Uterus (tissue), 4 donors: ENCODE measurements around the gene KRTAP1-3. TPM values are rescaled to one million over a fixed set of nuclear protein-coding genes. Genes with fewer than 3 reads are reported as not detected.

Experiments used
- DNase-seq, 2 donors: peaks; one replicate each; pipeline ENCODE4 v3.0.0-alpha.2; 2019 to 2020
- H3K27ac ChIP-seq, 2 donors: fragments of 200-600 bp; sonication (generic); 1 replicate in 1 of 2; 2 replicates in 1 of 2; pipeline ENCODE4 v1.5.1; 2016 to 2018
- H3K27me3 ChIP-seq, 2 donors: fragments of 200-600 bp; sonication (generic); one replicate each; pipeline ENCODE4 v1.5.1; 2018 to 2019; ENCODE audit warnings: control low read depth in 1 of 2
- H3K36me3 ChIP-seq, 2 donors: fragments of 200-600 bp; sonication (generic); one replicate each; pipeline ENCODE4 v1.5.1; 2019; ENCODE audit warnings: control low read depth in 1 of 2
- H3K4me1 ChIP-seq, 2 donors: fragments of 200-600 bp; sonication (generic); one replicate each; pipeline ENCODE4 v1.5.1; 2018 to 2019; ENCODE audit warnings: control low read depth in 1 of 2
- H3K4me3 ChIP-seq, 2 donors: fragments of 200-600 bp; sonication (generic); 1 replicate in 1 of 2; 2 replicates in 1 of 2; pipeline ENCODE4 v1.5.1; 2018 to 2019; ENCODE audit warnings: mild to moderate bottlenecking in 1 of 2
- H3K9me3 ChIP-seq, 2 donors: fragments of 200-600 bp; sonication (generic); one replicate each; pipeline ENCODE4 v1.5.1; 2019; ENCODE audit warnings: control low read depth in 1 of 2
- CTCF ChIP-seq, 4 experiments: fragments of 200-600 bp in 2 of 4; fragments of 450-650 bp in 2 of 4; sonication (generic) in 2 of 4; IDR thresholded peaks; one replicate each; pipeline ENCODE4 v1.5.1; 2016 to 2019; ENCODE audit warnings: antibody characterized with exemption in 4 of 4, mild to moderate bottlenecking in 2 of 4, moderate library complexity in 1 of 4
- POLR2A ChIP-seq, 2 donors: fragments of 450-650 bp; IDR thresholded peaks; one replicate each; pipeline ENCODE4 v1.6.1; 2016; ENCODE audit warnings: antibody characterized with exemption in 2 of 2, mild to moderate bottlenecking in 1 of 2, moderate library complexity in 1 of 2
- intact Hi-C: fragments of 100-400 bp; cut with DNase I; formaldehyde crosslinking; loops from one replicate; pipeline ENCODE4 v1.15.1; 2023; ENCODE audit warnings: low total_unique reads
- total RNA-seq, 4 donors: library from RNA; depleted of rRNA in 3 of 4; stranded (reverse); fragments of >200 nt in 3 of 4; gene quantifications; one replicate each; pipeline versions ENCODE4 v1.1.0 to v1.2.4, GENCODE V29; 2014 to 2023
- donor health status: DM: yes; HTN: yes; CAD: no.

The KRTAP1-3 gene
- total RNA-seq, 4 donors from 2014 or later = not detected

GRCh38 chr17:40996829-40997228, 37.8 kb downstream of the KRTAP1-3 start:
- no peaks in the 10 kb centered on the region for H3K27me3 ChIP-seq
- DNase-seq = no peak

DNA sequence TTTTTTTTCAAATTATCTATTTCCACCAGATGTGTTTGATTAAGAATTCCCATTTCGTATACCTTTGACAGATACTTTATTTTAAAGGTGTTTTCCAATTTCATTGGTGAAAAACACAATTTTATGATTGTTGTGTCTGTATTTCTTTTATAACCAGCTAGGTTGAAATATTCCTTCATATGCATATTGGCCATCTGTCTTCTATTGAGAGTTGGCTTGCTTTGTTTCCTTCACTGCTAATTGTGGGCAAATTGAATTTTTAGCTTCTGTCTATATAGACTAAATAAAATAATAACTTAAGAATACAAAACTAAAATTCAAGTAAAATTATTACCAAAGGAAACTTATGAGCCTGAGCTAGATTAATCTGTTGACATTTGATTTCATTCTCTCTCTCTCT, 39.6 kb downstream of the KRTAP1-3 start:
- H3K27me3 ChIP-seq = no peaks in the 10 kb centered on the region
- H3K4me1 ChIP-seq = no peaks in the 10 kb centered on the region
- no peak for DNase-seq
- TF ChIP-seq POLR2A (IDR thresholded peaks at IDR 0.05) (no peak), CTCF (IDR thresholded peaks at IDR 0.05) (no peak)
- no peaks in the 10 kb centered on the region for H3K36me3 ChIP-seq
- H3K9me3 ChIP-seq = no peaks in the 10 kb centered on the region
- intact Hi-C loops = no loop called here
- no peak overlapping the region for H3K27ac ChIP-seq
- no peak overlapping the region for H3K4me3 ChIP-seq

More at GRCh38 chr17:40996829-40997228, 37.8 kb downstream of the KRTAP1-3 start:
- no peaks in the 10 kb centered on the region for H3K36me3 ChIP-seq
- H3K4me3 ChIP-seq = no peak overlapping the region
- no peaks in the 10 kb centered on the region for H3K9me3 ChIP-seq
- no peak for TF ChIP-seq POLR2A (IDR thresholded peaks at IDR 0.05)
- no peak for TF ChIP-seq CTCF (IDR thresholded peaks at IDR 0.05)
- intact Hi-C loops = no loop called here
- no peak overlapping the region for H3K27ac ChIP-seq
- H3K4me1 ChIP-seq = no peaks in the 10 kb centered on the region

GRCh38 chr17:40993839-40994238, 40.8 kb downstream of the KRTAP1-3 start, which contains the start of gene KRTAP3-3:
TSS of gene KRTAP3-3 (minus strand) at chr17:40994164. CDS start at chr17:40994097, 67 bp downstream.
- Histone ChIP-seq H3K27ac (no peak within 1 kb of the TSS), H3K4me3 (no peak within 1 kb of the TSS), H3K9me3 (no peaks in the 10 kb centered on the region), H3K36me3 (no peaks in the 10 kb centered on the region), H3K27me3 (no peaks in the 10 kb centered on the region), H3K4me1 (no peaks in the 10 kb centered on the region)
- no peak for DNase-seq
- intact Hi-C loops = no loop called here
- TF ChIP-seq POLR2A (IDR thresholded peaks at IDR 0.05) (no peak), CTCF (IDR thresholded peaks at IDR 0.05) (no peak)

GRCh38 chr17:40993084-40993483, 41.6 kb downstream of the KRTAP1-3 start:
- no peak for DNase-seq
- no peak for TF ChIP-seq POLR2A (IDR thresholded peaks at IDR 0.05)
- TF ChIP-seq CTCF (IDR thresholded peaks at IDR 0.05) = no peak
- H3K9me3 ChIP-seq = no peaks in the 10 kb centered on the region
- intact Hi-C loops = no loop called here
- H3K4me3 ChIP-seq = no peak overlapping the region
- no peaks in the 10 kb centered on the region for H3K36me3 ChIP-seq
- no peaks in the 10 kb centered on the region for H3K4me1 ChIP-seq
- no peak overlapping the region for H3K27ac ChIP-seq
- no peaks in the 10 kb centered on the region for H3K27me3 ChIP-seq

- no peak for DNase-seq
- H3K4me3 ChIP-seq = no peak overlapping the region
- no peak for TF ChIP-seq POLR2A (IDR thresholded peaks at IDR 0.05)
- H3K9me3 ChIP-seq = no peaks in the 10 kb centered on the region
- intact Hi-C loops = no loop called here
- no peaks in the 10 kb centered on the region for H3K27me3 ChIP-seq
- no peaks in the 10 kb centered on the region for H3K36me3 ChIP-seq
- no peaks in the 10 kb centered on the region for H3K4me1 ChIP-seq
- no peak overlapping the region for H3K27ac ChIP-seq
These were observed 42.0 kb downstream of the KRTAP1-3 start for GRCh38 chr17:40992666-40993065.

DNA sequence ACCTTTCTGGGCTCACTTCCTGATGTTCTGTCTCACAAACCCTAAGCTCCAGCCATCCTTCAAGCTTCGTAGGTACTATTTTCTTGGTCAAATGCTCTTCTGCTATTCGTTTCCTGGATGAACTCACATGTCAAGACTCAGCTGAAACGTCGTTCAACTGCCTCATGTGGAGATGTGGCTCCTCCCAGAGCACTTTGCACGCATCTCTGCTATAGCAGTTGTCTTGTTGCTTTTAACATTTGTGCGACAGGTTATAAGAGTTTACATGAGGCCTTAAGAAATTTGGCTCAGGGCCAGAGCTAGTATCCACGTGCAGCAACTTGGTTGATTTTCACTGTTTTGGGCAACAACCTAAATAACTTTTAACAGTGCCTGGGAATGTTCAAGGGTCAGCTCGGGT, 47.8 kb downstream of the KRTAP1-3 start:
- no peak for TF ChIP-seq POLR2A (IDR thresholded peaks at IDR 0.05)
- TF ChIP-seq CTCF (IDR thresholded peaks at IDR 0.05) = no peak
- no peak for DNase-seq
- no peak overlapping the region for H3K27ac ChIP-seq
- intact Hi-C loops = no loop called here
- H3K9me3 ChIP-seq = no peaks in the 10 kb centered on the region
- no peaks in the 10 kb centered on the region for H3K27me3 ChIP-seq
- no peak overlapping the region for H3K4me3 ChIP-seq
- H3K36me3 ChIP-seq = no peaks in the 10 kb centered on the region
- no peaks in the 10 kb centered on the region for H3K4me1 ChIP-seq
